ENCODE data around the gene TMEM86B. TPM values are rescaled to one million over a fixed set of nuclear protein-coding genes. Genes with fewer than 3 reads are reported as not detected.

TMEM86B gene
- 1 to 10 TPM in 2 of 6 donors, under 1 TPM in 2, not detected in 2; 0.25 to 1.5 (median 0.76) TPM for polyA plus RNA-seq (ENCODE audit: low read depth in 6 of 6)

DNA sequence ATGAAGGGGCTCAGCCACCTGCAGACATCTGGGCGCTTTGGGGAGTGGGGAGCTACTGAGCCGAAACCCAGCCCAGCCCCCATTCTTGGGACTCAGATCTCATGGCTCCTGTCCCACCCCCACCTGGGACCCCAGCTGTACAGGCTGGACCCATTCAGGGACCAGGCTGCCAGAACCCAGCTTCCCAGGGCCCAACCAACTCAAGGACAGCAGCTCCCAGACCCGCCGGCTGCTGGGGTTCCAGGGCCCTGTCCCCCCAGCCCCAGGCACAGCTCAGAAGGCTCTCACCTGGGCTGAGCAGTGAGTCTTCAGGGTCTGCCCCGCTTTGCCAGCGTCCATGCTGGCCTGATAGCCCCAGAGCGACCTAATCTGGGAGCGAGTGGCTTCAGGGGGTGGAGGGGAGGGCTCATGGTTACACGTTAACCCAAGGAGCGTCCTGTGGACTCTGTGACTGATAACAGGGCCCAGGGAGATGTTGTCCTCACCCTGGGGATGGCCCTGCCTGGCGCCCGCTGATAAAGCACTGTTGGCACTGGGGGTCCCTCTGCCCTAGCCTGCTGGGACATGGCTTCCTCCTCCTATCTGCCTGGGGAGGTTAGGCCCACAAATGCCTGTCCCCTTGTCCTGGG lies at the start of gene TMEM86B:
TMEM86B (minus strand) TSS at position 361 of the 629 bp plus-strand sequence; CDS start at position 339, 22 bp downstream.
- Mint-ChIP-seq H3K27ac (peak within 1 kb of the TSS in 5 of 6 donors; percentile 7 to 89 (median 65)), H3K4me3 (no peak within 1 kb of the TSS), H3K4me1 (peaks cover 7 to 20% (median 18%) of the 10 kb centered on the region in 3 donors), H3K27me3 (no peaks in the 10 kb centered on the region), H3K9me3 (no peaks in the 10 kb centered on the region), H3K36me3 (no peaks in the 10 kb centered on the region)
- DNase-seq = no peak
- ATAC-seq (ENCODE audit: low read depth in 2 of 2) = no peak

- H3K4me3 Mint-ChIP-seq = peak overlapping the region in 7 of 8 donors; percentile 10 to 100 (median 74)
- H3K4me1 Mint-ChIP-seq = peaks cover 43 to 71% (median 54%) of the 10 kb centered on the region in 3 donors
- H3K9me3 Mint-ChIP-seq = no peaks in the 10 kb centered on the region
- no peak for DNase-seq
- peak overlapping the region in 4 of 6 donors; percentile 42 to 99 (median 91) for H3K27ac Mint-ChIP-seq
- ATAC-seq (ENCODE audit: low read depth in 2 of 2) = no peak
- H3K36me3 Mint-ChIP-seq = peaks cover 0 to 7% of the 10 kb centered on the region in 2 donors
- H3K27me3 Mint-ChIP-seq = peaks cover 0 to 5% (median 0%) of the 10 kb centered on the region in 3 donors
These were observed 48.9 kb upstream of the TMEM86B start for GRCh38 chr19:55277494-55277893.

DNA sequence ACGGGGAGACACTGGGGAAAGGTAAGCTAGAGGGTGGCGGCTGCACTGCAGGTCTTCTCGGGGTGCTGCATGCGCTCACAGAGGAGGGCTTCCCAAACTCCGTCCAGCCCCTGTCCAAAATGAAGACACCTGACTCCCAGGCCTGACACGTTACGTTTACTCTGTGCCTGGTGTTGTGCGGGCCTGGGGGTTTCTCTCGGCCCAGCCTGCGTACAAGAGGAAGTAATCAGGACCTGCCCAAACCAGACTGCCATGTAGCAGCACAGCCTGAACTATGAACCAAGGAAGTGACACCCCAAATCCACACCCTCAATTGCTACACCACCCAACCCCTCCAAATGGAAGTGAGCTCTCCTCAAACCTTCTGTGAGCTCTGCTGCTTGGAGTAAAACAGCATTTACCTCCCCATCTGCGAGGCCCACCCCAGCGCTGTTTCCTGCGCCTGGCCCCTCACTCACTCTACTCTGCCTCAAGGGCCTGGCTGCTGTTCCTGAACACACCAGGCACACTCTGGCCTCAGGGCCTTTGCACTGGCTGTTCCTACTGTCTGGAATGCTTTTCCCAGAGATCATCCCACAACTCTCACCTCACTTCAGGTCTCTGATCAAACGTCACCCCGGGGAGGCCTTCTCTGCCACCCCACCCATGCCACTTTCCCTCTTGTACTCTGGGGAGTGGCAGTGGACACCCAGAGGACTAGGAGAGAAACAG lies 48.3 kb upstream of the TMEM86B start:
- peak; percentile 46 for DNase-seq
- Mint-ChIP-seq H3K27ac (peak overlapping the region; percentile 96 to 99 (median 97)), H3K4me1 (peaks cover 45 to 71% (median 54%) of the 10 kb centered on the region in 3 donors), H3K4me3 (peak overlapping the region; percentile 64 to 88 (median 80)), H3K9me3 (no peaks in the 10 kb centered on the region), H3K27me3 (peaks cover 0 to 5% (median 0%) of the 10 kb centered on the region in 3 donors), H3K36me3 (peaks cover 5 to 13% of the 10 kb centered on the region in 2 donors)
- peak; percentile 15 to 22 for ATAC-seq (ENCODE audit: low read depth in 2 of 2)

DNA sequence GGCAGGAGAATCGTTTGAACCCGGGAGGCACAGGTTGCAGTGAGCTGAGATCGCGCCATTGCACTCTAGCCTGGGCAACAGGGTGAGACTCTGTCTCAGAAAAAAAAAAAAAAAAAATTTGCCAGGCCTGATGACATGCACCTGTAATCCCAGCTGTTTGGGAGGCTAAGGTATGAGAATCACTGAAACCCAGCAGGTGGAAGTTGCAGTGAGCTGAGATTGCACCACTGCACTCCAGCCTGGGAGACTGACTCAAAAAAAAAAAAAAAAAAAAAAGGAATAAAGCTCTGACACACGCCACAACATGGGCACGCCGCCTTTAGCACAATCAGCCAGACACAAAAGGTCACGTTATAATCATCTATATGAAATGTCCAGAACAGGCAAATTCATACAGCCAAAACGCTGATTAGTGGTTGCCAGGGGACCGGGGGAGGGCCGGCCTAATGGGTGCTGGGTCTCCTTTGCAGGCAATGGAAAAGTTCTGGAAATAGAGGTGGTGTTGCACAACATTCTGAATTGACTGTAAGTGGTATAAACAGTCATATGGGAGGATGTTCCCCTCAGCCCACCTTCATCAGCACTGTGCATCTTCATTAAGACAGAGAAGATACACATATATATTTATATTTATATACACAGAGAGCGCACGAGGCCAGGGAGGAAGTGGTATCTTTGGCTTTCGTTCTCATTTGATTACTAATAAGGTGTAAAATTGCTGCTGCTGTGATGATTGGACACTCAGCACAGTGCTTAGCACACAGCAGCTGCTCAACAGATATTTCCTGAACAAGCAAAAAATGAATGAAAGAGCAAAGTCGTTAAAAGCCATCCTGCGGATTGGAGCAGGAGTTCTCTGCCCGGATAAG lies 47.5 kb upstream of the TMEM86B start:
- H3K36me3 Mint-ChIP-seq = peaks cover 6 to 16% of the 10 kb centered on the region in 2 donors
- H3K4me3 Mint-ChIP-seq = peak overlapping the region; percentile 64 to 88 (median 80)
- ATAC-seq (ENCODE audit: low read depth in 2 of 2) = peak; percentile 40 to 45
- H3K9me3 Mint-ChIP-seq = no peaks in the 10 kb centered on the region
- H3K27me3 Mint-ChIP-seq = peaks cover 0 to 4% (median 0%) of the 10 kb centered on the region in 3 donors
- DNase-seq = peak; percentile 61
- peaks cover 44 to 64% (median 47%) of the 10 kb centered on the region in 3 donors for H3K4me1 Mint-ChIP-seq
- H3K27ac Mint-ChIP-seq = peak overlapping the region; percentile 96 to 99 (median 97)

- peaks cover 12 to 25% of the 10 kb centered on the region in 2 donors for H3K36me3 Mint-ChIP-seq
- peaks cover 32 to 48% (median 39%) of the 10 kb centered on the region in 3 donors for H3K4me1 Mint-ChIP-seq
- ATAC-seq (ENCODE audit: low read depth in 2 of 2) = no peak
- DNase-seq = no peak
- H3K27ac Mint-ChIP-seq = peak overlapping the region in 1 of 6 donors; percentile 16
- no peak overlapping the region for H3K4me3 Mint-ChIP-seq
- no peaks in the 10 kb centered on the region for H3K27me3 Mint-ChIP-seq
- H3K9me3 Mint-ChIP-seq = no peaks in the 10 kb centered on the region
These were observed 45.6 kb upstream of the TMEM86B start for GRCh38 chr19:55273978-55274707.

- H3K27ac Mint-ChIP-seq = peak overlapping the region in 1 of 6 donors; percentile 84
- DNase-seq = no peak
- peaks cover 21 to 33% (median 30%) of the 10 kb centered on the region in 3 donors for H3K4me1 Mint-ChIP-seq
- H3K4me3 Mint-ChIP-seq = peak overlapping the region in 1 of 8 donors; percentile 60
- no peaks in the 10 kb centered on the region for H3K9me3 Mint-ChIP-seq
- H3K27me3 Mint-ChIP-seq = no peaks in the 10 kb centered on the region
- no peak for ATAC-seq (ENCODE audit: low read depth in 2 of 2)
- peaks cover 14 to 25% of the 10 kb centered on the region in 2 donors for H3K36me3 Mint-ChIP-seq
These were observed 43.6 kb upstream of the TMEM86B start for GRCh38 chr19:55272142-55272541.

- peaks cover 20 to 34% of the 10 kb centered on the region in 2 donors for H3K36me3 Mint-ChIP-seq
- no peak overlapping the region for H3K27ac Mint-ChIP-seq
- DNase-seq (no peak), ATAC-seq (ENCODE audit: low read depth in 2 of 2) (no peak)
- H3K4me1 Mint-ChIP-seq = peaks cover 14 to 27% (median 18%) of the 10 kb centered on the region in 3 donors
- H3K9me3 Mint-ChIP-seq = peaks cover 0 to 5% (median 2%) of the 10 kb centered on the region in 7 donors
- H3K4me3 Mint-ChIP-seq = no peak overlapping the region
- no peaks in the 10 kb centered on the region for H3K27me3 Mint-ChIP-seq
These were observed 41.8 kb upstream of the TMEM86B start for GRCh38 chr19:55270172-55270942.

DNA sequence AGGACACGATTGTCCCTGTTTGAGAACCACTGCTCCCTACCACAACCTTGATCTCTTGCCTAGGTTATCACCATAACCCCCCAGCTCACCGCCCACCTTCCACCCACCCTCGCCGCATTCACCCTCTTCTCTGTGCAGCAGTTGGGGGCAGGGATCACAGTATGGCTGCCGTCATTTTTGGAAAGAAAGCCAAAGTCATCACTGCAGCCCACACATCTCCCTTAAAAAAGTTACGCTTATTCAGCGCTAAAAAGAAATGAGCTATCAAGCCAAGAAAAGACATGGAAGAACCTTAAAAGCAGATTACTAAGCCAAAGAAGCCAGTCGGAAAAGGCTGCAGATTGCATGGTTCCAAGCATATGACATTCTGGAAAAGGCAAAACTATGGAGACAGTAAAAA lies 40.7 kb upstream of the TMEM86B start:
- ATAC-seq (ENCODE audit: low read depth in 2 of 2) = no peak
- H3K9me3 Mint-ChIP-seq = peaks cover 0 to 5% (median 2%) of the 10 kb centered on the region in 7 donors
- peaks cover 8 to 27% (median 8%) of the 10 kb centered on the region in 3 donors for H3K4me1 Mint-ChIP-seq
- no peaks in the 10 kb centered on the region for H3K27me3 Mint-ChIP-seq
- no peak for DNase-seq
- no peak overlapping the region for H3K4me3 Mint-ChIP-seq
- H3K36me3 Mint-ChIP-seq = peaks cover 20 to 34% of the 10 kb centered on the region in 2 donors
- H3K27ac Mint-ChIP-seq = no peak overlapping the region

- Mint-ChIP-seq H3K4me3 (no peak overlapping the region), H3K4me1 (peaks cover 8 to 23% (median 8%) of the 10 kb centered on the region in 3 donors), H3K36me3 (peaks cover 15 to 27% of the 10 kb centered on the region in 2 donors), H3K27ac (peak overlapping the region in 1 of 6 donors; percentile 5), H3K9me3 (peaks cover 0 to 5% (median 2%) of the 10 kb centered on the region in 7 donors), H3K27me3 (no peaks in the 10 kb centered on the region)
- DNase-seq (no peak), ATAC-seq (ENCODE audit: low read depth in 2 of 2) (no peak)
These were observed 38.3 kb upstream of the TMEM86B start for GRCh38 chr19:55266840-55267239.

DNA sequence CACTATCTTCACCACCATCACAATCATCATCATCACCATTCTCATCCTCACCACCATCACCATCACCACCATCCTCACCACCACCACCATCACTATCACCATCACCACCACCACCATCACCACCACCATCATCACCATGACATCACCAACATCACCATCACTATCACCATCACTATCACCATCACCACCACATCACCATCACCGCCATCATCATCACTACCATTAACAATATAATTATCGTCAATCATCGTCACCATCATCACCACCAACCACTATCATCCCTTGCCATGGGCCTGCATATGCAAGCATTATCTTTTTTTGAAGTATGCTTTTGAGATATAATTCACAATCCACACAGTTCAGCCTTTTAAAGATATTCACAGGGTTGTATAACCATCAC lies 37.8 kb upstream of the TMEM86B start:
- Mint-ChIP-seq H3K36me3 (peaks cover 14 to 26% of the 10 kb centered on the region in 2 donors), H3K27me3 (no peaks in the 10 kb centered on the region), H3K9me3 (peaks cover 0 to 5% (median 2%) of the 10 kb centered on the region in 7 donors), H3K4me3 (peak overlapping the region in 1 of 8 donors; percentile 59), H3K4me1 (peaks cover 8 to 22% (median 8%) of the 10 kb centered on the region in 3 donors), H3K27ac (peak overlapping the region in 2 of 6 donors; percentile 5 to 76)
- ATAC-seq (ENCODE audit: low read depth in 2 of 2) = no peak
- no peak for DNase-seq

DNA sequence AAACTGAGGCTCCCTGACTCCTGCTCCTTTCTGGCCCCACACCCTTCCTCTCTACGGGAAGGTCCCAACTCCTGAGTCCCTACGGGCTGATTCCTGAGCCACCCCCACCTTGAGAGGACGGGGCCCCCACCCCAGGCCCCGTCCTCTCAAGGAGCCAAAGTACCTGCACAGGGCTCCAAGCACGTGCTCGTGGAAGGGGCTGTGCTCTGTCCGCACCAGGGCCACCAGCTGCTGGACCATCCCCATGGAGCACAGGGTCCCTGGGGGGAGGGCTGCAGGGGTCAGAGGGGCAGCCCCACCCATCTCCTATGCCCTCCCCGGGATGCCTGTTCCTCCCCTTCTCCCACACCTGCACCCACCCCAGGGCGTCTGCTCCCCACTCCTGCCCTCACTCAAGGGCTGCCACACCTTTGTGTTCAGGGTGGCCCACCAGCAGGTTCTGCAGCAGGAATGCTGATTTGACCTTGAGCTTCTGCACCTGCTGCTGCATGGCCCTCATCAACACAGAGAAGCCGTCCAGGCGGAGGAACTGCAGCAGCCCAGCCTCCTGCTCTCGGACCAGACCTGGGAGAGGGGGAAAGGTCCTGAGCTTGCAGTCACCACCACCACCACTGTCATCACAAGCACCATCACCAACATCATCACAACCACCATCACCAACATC lies 37.3 kb upstream of the TMEM86B start:
- H3K36me3 Mint-ChIP-seq = peaks cover 14 to 23% of the 10 kb centered on the region in 2 donors
- no peaks in the 10 kb centered on the region for H3K27me3 Mint-ChIP-seq
- no peak for ATAC-seq (ENCODE audit: low read depth in 2 of 2)
- H3K27ac Mint-ChIP-seq = no peak overlapping the region
- DNase-seq = no peak
- H3K4me1 Mint-ChIP-seq = peaks cover 8 to 19% (median 8%) of the 10 kb centered on the region in 3 donors
- H3K4me3 Mint-ChIP-seq = peak overlapping the region in 2 of 8 donors; percentile 59 to 65
- H3K9me3 Mint-ChIP-seq = peaks cover 0 to 5% (median 2%) of the 10 kb centered on the region in 7 donors
